ENCODE data around the gene FAM229A.

Gene FAM229A

GRCh38 chr1:32329931-32330466 is 32.3 kb downstream of the FAM229A start:
- no peak overlapping the region for H3K4me3 ChIP-seq (ENCODE audit: low read length)
- DNase-seq (ENCODE audit: low read depth) = no peak
- no peak for TF ChIP-seq CTCF (conservative IDR thresholded peaks at IDR 0.05; ENCODE audit: low read depth, low read length)

- TF ChIP-seq CTCF (conservative IDR thresholded peaks at IDR 0.05; ENCODE audit: low read depth, low read length) = no peak
- no peak overlapping the region for H3K4me3 ChIP-seq (ENCODE audit: low read length)
- DNase-seq (ENCODE audit: low read depth) = no peak
Observed at GRCh38 chr1:32327204-32327603, 35.1 kb downstream of the FAM229A start.

GRCh38 chr1:32321712-32322291 is 40.5 kb downstream of the FAM229A start:
- TF ChIP-seq CTCF (conservative IDR thresholded peaks at IDR 0.05; ENCODE audit: low read depth, low read length) = no peak
- H3K4me3 ChIP-seq (ENCODE audit: low read length) = no peak overlapping the region
- DNase-seq (ENCODE audit: low read depth) = no peak

- no peak overlapping the region for H3K4me3 ChIP-seq (ENCODE audit: low read length)
- no peak for DNase-seq (ENCODE audit: low read depth)
- no peak for TF ChIP-seq CTCF (conservative IDR thresholded peaks at IDR 0.05; ENCODE audit: low read depth, low read length)
Observed at GRCh38 chr1:32318127-32318869, 44.0 kb downstream of the FAM229A start.

GRCh38 chr1:32316903-32317277 is 45.4 kb downstream of the FAM229A start:
- H3K4me3 ChIP-seq (ENCODE audit: low read length) = no peak overlapping the region
- no peak for DNase-seq (ENCODE audit: low read depth)
- no peak for TF ChIP-seq CTCF (conservative IDR thresholded peaks at IDR 0.05; ENCODE audit: low read depth, low read length)

- TF ChIP-seq CTCF (conservative IDR thresholded peaks at IDR 0.05; ENCODE audit: low read depth, low read length) = no peak
- DNase-seq (ENCODE audit: low read depth) = no peak
- no peak overlapping the region for H3K4me3 ChIP-seq (ENCODE audit: low read length)
Observed at GRCh38 chr1:32311709-32312393, 50.4 kb downstream of the FAM229A start.

Data from retinal pigment epithelial cell (primary cell).